Adrenal gland (tissue), 5 donors: ENCODE data around the gene DCDC2.

Experiments
- CTCF ChIP-seq, 6 experiments: fragments of 450-650 bp in 4 of 6; fragments of 200-600 bp in 2 of 6; sonication (generic) in 1 of 6; IDR thresholded peaks; 1 replicate in 5 of 6; 2 replicates in 1 of 6; pipeline versions ENCODE4 v1.5.1 to v1.8.0; 2016 to 2021; ENCODE audit warnings: antibody characterized with exemption in 6 of 6, mild to moderate bottlenecking in 2 of 6, moderate library complexity in 1 of 6
- POLR2A ChIP-seq, 2 donors: fragments of 450-650 bp; IDR thresholded peaks; one replicate each; pipeline ENCODE4 v1.6.1; 2017; ENCODE audit warnings: antibody characterized with exemption in 2 of 2, mild to moderate bottlenecking in 2 of 2, moderate library complexity in 1 of 2
- donor health status: DM: no; HTN: no; CAD: no.

GRCh38 chr6:24402697-24403500 is 45.0 kb upstream of the DCDC2 start, which contains the start of gene MRS2:
- TF ChIP-seq CTCF (IDR thresholded peaks at IDR 0.05): no peak
- TF ChIP-seq POLR2A (IDR thresholded peaks at IDR 0.05): peak; percentile 47 to 70
